BE2C (cell line): Measurements from ENCODE around the gene CLDN22.

ENCODE experiments used
- DNase-seq: peaks from one replicate; pipeline ENCODE4 v3.0.0-alpha.2; 2020
- H3K27me3 ChIP-seq: fragments of 250-450 bp; sonication (Bioruptor Pico); 2 replicates; pipeline ENCODE4 v1.5.1; 2020; ENCODE audit warnings: mild to moderate bottlenecking
- H3K36me3 ChIP-seq: fragments of 250-450 bp; sonication (Bioruptor Pico); 2 replicates; pipeline ENCODE4 v1.5.1; 2020; ENCODE audit warnings: mild to moderate bottlenecking
- H3K4me1 ChIP-seq: fragments of 250-450 bp; sonication (Bioruptor Pico); 2 replicates; pipeline ENCODE4 v1.5.1; 2020
- H3K4me3 ChIP-seq: 2 replicates; pipeline ENCODE4 v1.5.1; 2011; ENCODE audit warnings: low read depth, low read length
- H3K9me3 ChIP-seq: fragments of 250-450 bp; sonication (Bioruptor Pico); 2 replicates; pipeline ENCODE4 v1.5.1; 2020
- CTCF ChIP-seq: IDR thresholded peaks from 2 replicates; pipeline ENCODE4 v1.5.1; 2012; ENCODE audit warnings: mild to moderate bottlenecking, low read depth, low read length

CLDN22 gene

GRCh38 chr4:183300655-183301054, 19.4 kb downstream of the CLDN22 start:
- no peaks in the 10 kb centered on the region for H3K4me1 ChIP-seq
- H3K4me3 ChIP-seq: no peak overlapping the region
- TF ChIP-seq CTCF: no peak
- H3K9me3 ChIP-seq: no peaks in the 10 kb centered on the region
- DNase-seq: no peak
- H3K27me3 ChIP-seq: no peaks in the 10 kb centered on the region
- H3K36me3 ChIP-seq: no peaks in the 10 kb centered on the region; the same call in 1 of the 2 replicates

GRCh38 chr4:183300070-183300469, 20.0 kb downstream of the CLDN22 start:
- no peaks in the 10 kb centered on the region; the same call in 1 of the 2 replicates for H3K36me3 ChIP-seq
- no peaks in the 10 kb centered on the region for H3K9me3 ChIP-seq
- no peaks in the 10 kb centered on the region for H3K27me3 ChIP-seq
- H3K4me3 ChIP-seq: no peak overlapping the region
- H3K4me1 ChIP-seq: no peaks in the 10 kb centered on the region
- TF ChIP-seq CTCF: no peak
- no peak for DNase-seq

GRCh38 chr4:183299464-183299863, 20.6 kb downstream of the CLDN22 start:
- no peak for TF ChIP-seq CTCF
- H3K27me3 ChIP-seq: no peaks in the 10 kb centered on the region
- H3K4me3 ChIP-seq: no peak overlapping the region
- no peaks in the 10 kb centered on the region; the same call in 1 of the 2 replicates for H3K36me3 ChIP-seq
- no peaks in the 10 kb centered on the region for H3K9me3 ChIP-seq
- no peaks in the 10 kb centered on the region for H3K4me1 ChIP-seq
- no peak for DNase-seq

- no peak for DNase-seq
- no peaks in the 10 kb centered on the region for H3K27me3 ChIP-seq
- no peaks in the 10 kb centered on the region for H3K9me3 ChIP-seq
- no peak overlapping the region for H3K4me3 ChIP-seq
- H3K36me3 ChIP-seq: no peaks in the 10 kb centered on the region; the same call in 1 of the 2 replicates
- no peaks in the 10 kb centered on the region for H3K4me1 ChIP-seq
- no peak for TF ChIP-seq CTCF
Observed at GRCh38 chr4:183297675-183298074, 22.4 kb downstream of the CLDN22 start.

GRCh38 chr4:183295711-183296110, 24.4 kb downstream of the CLDN22 start:
- no peaks in the 10 kb centered on the region for H3K4me1 ChIP-seq
- H3K36me3 ChIP-seq: no peaks in the 10 kb centered on the region; the same call in none of the 2 replicates
- H3K9me3 ChIP-seq: no peaks in the 10 kb centered on the region
- no peaks in the 10 kb centered on the region for H3K27me3 ChIP-seq
- no peak for DNase-seq
- H3K4me3 ChIP-seq: no peak overlapping the region
- no peak for TF ChIP-seq CTCF

- H3K9me3 ChIP-seq: no peaks in the 10 kb centered on the region
- H3K36me3 ChIP-seq: peaks cover 3% of the 10 kb centered on the region
- H3K4me3 ChIP-seq: no peak overlapping the region
- TF ChIP-seq CTCF: no peak
- no peak for DNase-seq
- no peaks in the 10 kb centered on the region for H3K4me1 ChIP-seq
- no peaks in the 10 kb centered on the region for H3K27me3 ChIP-seq
Observed at GRCh38 chr4:183291070-183291469, 29.0 kb downstream of the CLDN22 start.
